Ovary (tissue), 3 donors: ENCODE measurements around the gene GPR180.

Source experiments
- POLR2A ChIP-seq: fragments of 450-650 bp; IDR thresholded peaks from one replicate; pipeline ENCODE4 v1.6.1; 2017; ENCODE audit warnings: antibody characterized with exemption, mild to moderate bottlenecking, moderate library complexity
- TF ChIP-seq, protein P1 (sequence below), 3 donors: fragments of 450-650 bp in 2 of 3; fragments of 200-600 bp in 1 of 3; IDR thresholded peaks; one replicate each; pipeline versions ENCODE4 v1.5.1 to v1.8.0; 2016 to 2022; ENCODE audit warnings: antibody characterized with exemption in 3 of 3, mild to moderate bottlenecking in 1 of 3
- donor health status: DM: no; HTN: no; CAD: no.

DNA sequence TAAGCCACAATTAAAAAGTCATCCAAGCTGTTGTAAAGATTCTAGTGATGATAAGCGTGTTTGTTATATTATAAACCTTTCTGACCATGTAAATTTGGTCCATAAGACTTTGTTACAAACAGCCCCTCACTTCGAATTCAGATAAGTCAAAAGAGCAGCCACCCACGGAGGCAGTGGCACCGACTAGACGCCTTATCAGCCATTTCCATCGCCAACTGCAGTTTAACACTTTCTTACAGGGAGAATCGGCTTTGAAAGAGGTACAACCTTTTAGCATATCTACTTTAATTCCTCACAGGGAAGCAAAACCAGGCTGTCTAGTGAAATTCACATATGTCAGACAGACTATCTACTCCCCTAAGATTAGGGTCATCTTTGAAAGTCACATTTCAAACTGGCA lies 63.2 kb downstream of the GPR180 start:
- TF ChIP-seq POLR2A: no peak
- TF ChIP-seq, protein P1, sequence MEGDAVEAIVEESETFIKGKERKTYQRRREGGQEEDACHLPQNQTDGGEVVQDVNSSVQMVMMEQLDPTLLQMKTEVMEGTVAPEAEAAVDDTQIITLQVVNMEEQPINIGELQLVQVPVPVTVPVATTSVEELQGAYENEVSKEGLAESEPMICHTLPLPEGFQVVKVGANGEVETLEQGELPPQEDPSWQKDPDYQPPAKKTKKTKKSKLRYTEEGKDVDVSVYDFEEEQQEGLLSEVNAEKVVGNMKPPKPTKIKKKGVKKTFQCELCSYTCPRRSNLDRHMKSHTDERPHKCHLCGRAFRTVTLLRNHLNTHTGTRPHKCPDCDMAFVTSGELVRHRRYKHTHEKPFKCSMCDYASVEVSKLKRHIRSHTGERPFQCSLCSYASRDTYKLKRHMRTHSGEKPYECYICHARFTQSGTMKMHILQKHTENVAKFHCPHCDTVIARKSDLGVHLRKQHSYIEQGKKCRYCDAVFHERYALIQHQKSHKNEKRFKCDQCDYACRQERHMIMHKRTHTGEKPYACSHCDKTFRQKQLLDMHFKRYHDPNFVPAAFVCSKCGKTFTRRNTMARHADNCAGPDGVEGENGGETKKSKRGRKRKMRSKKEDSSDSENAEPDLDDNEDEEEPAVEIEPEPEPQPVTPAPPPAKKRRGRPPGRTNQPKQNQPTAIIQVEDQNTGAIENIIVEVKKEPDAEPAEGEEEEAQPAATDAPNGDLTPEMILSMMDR (IDR thresholded peaks at IDR 0.05): no peak
